GM23248 (cell line): Measurements from ENCODE around the gene SEPHS2.

Experiments
- EZH2 ChIP-seq: fragments of 200-600 bp; sonication (generic); IDR thresholded peaks from 2 replicates; pipeline ENCODE4 v1.6.1; 2018; ENCODE audit warnings: antibody characterized with exemption, mild to moderate bottlenecking; ENCODE audit not compliant: insufficient read depth, poor library complexity, severe bottlenecking
- EZH2phosphoT487 ChIP-seq: fragments of 200-600 bp; sonication (generic); IDR thresholded peaks from 2 replicates; pipeline ENCODE4 v1.6.1; 2018; ENCODE audit warnings: antibody characterized with exemption, moderate library complexity, mild to moderate bottlenecking, low read depth; ENCODE audit not compliant: insufficient read depth

- TF ChIP-seq EZH2phosphoT487 (no peak), EZH2 (no peak)
Observed at GRCh38 chr16:30459456-30459855, 13.8 kb upstream of the SEPHS2 start.
